Measurements from ENCODE around the gene ZNF335. TPM values are rescaled to one million over a fixed set of nuclear protein-coding genes. Genes with fewer than 3 reads are reported as not detected.
A peak's percentile ranks its signal among the peaks of the same experiment; 100 is the strongest.

ZNF335 gene
- total RNA-seq, 1 donor from 2014 or later: 14.2 TPM

- no peak overlapping the region for H3K27ac Mint-ChIP-seq (ENCODE audit: unreplicated experiment)
- peaks cover 16% of the 10 kb centered on the region for H3K27me3 Mint-ChIP-seq (ENCODE audit: low read depth)
- TF ChIP-seq CTCF (IDR thresholded peaks at IDR 0.05): no peak
- no peaks in the 10 kb centered on the region for H3K36me3 Mint-ChIP-seq (ENCODE audit: low read depth)
- no peaks in the 10 kb centered on the region for H3K4me1 Mint-ChIP-seq (ENCODE audit: low read depth)
- H3K9me3 Mint-ChIP-seq (ENCODE audit: low read depth): no peaks in the 10 kb centered on the region
- H3K4me3 Mint-ChIP-seq (ENCODE audit: unreplicated experiment): no peak overlapping the region
- no peak for DNase-seq (ENCODE audit: low spot score)
Measured at GRCh38 chr20:45985573-45985972, 13.6 kb upstream of the ZNF335 start.

- H3K4me1 Mint-ChIP-seq (ENCODE audit: low read depth): no peaks in the 10 kb centered on the region
- H3K27me3 Mint-ChIP-seq (ENCODE audit: low read depth): peaks cover 9% of the 10 kb centered on the region
- H3K27ac Mint-ChIP-seq (ENCODE audit: unreplicated experiment): no peak overlapping the region
- no peak for TF ChIP-seq CTCF (IDR thresholded peaks at IDR 0.05)
- no peak overlapping the region for H3K4me3 Mint-ChIP-seq (ENCODE audit: unreplicated experiment)
- H3K9me3 Mint-ChIP-seq (ENCODE audit: low read depth): no peaks in the 10 kb centered on the region
- H3K36me3 Mint-ChIP-seq (ENCODE audit: low read depth): no peaks in the 10 kb centered on the region
- DNase-seq (ENCODE audit: low spot score): no peak
Measured at GRCh38 chr20:45983279-45983743, 11.3 kb upstream of the ZNF335 start.

- TF ChIP-seq CTCF (IDR thresholded peaks at IDR 0.05): no peak
- Mint-ChIP-seq H3K9me3 (ENCODE audit: low read depth) (no peaks in the 10 kb centered on the region), H3K36me3 (ENCODE audit: low read depth) (no peaks in the 10 kb centered on the region), H3K4me1 (ENCODE audit: low read depth) (no peaks in the 10 kb centered on the region), H3K27ac (ENCODE audit: unreplicated experiment) (no peak overlapping the region), H3K27me3 (ENCODE audit: low read depth) (peaks cover 18% of the 10 kb centered on the region), H3K4me3 (ENCODE audit: unreplicated experiment) (no peak overlapping the region)
- no peak for DNase-seq (ENCODE audit: low spot score)
Measured at GRCh38 chr20:45981261-45981660, 9.3 kb upstream of the ZNF335 start.

- TF ChIP-seq CTCF (IDR thresholded peaks at IDR 0.05): no peak
- no peak overlapping the region for H3K27ac Mint-ChIP-seq (ENCODE audit: unreplicated experiment)
- no peak overlapping the region for H3K4me3 Mint-ChIP-seq (ENCODE audit: unreplicated experiment)
- DNase-seq (ENCODE audit: low spot score): peak; percentile 10
- H3K4me1 Mint-ChIP-seq (ENCODE audit: low read depth): peaks cover 7% of the 10 kb centered on the region
- peaks cover 2% of the 10 kb centered on the region for H3K36me3 Mint-ChIP-seq (ENCODE audit: low read depth)
- H3K9me3 Mint-ChIP-seq (ENCODE audit: low read depth): no peaks in the 10 kb centered on the region
- H3K27me3 Mint-ChIP-seq (ENCODE audit: low read depth): peaks cover 20% of the 10 kb centered on the region
Measured at GRCh38 chr20:45976086-45976485, 4.1 kb upstream of the ZNF335 start.

GRCh38 chr20:45975686-45976085 is 3.7 kb upstream of the ZNF335 start:
- no peak overlapping the region for H3K4me3 Mint-ChIP-seq (ENCODE audit: unreplicated experiment)
- peaks cover 10% of the 10 kb centered on the region for H3K4me1 Mint-ChIP-seq (ENCODE audit: low read depth)
- peak; percentile 57 for DNase-seq (ENCODE audit: low spot score)
- no peaks in the 10 kb centered on the region for H3K9me3 Mint-ChIP-seq (ENCODE audit: low read depth)
- no peak for TF ChIP-seq CTCF (IDR thresholded peaks at IDR 0.05)
- H3K27ac Mint-ChIP-seq (ENCODE audit: unreplicated experiment): no peak overlapping the region
- H3K27me3 Mint-ChIP-seq (ENCODE audit: low read depth): peaks cover 20% of the 10 kb centered on the region
- H3K36me3 Mint-ChIP-seq (ENCODE audit: low read depth): peaks cover 2% of the 10 kb centered on the region

All from chondrocyte (in vitro differentiated cells).